GM21786 (cell line): ENCODE results near the gene CYP2A6.
"Not testable (repeated sequence)": the region's sequence is repeated elsewhere in the genome, so short reads cannot be mapped to it uniquely, and the experiment has no call there.

Source experiments
- ATAC-seq: cut with Tn5 transposase; IDR thresholded peaks from one replicate; pipeline ENCODE4 v1.9.1; 2021; ENCODE audit not compliant: unreplicated experiment

CYP2A6 gene

DNA sequence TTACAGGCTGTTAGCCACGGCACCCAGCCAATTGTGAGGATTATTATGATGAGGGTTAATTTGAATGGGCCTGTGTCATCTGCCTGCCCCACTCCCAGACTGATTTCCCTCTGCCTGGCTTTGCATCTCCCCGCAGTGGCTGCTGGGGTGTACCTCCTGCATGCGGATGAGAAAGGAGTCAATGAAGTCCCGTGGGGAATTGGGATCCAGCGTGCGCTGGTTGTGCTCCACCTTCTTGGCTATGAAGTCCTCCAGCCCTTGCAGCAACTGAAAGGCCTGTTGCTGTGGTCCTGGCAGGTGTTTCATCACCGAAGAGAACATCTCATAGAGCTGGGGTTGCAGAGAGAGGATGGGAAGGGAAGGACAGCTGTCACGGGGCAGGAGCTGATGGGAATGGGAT lies 3.5 kb downstream of the CYP2A6 start:
- not testable (repeated sequence) for ATAC-seq

DNA sequence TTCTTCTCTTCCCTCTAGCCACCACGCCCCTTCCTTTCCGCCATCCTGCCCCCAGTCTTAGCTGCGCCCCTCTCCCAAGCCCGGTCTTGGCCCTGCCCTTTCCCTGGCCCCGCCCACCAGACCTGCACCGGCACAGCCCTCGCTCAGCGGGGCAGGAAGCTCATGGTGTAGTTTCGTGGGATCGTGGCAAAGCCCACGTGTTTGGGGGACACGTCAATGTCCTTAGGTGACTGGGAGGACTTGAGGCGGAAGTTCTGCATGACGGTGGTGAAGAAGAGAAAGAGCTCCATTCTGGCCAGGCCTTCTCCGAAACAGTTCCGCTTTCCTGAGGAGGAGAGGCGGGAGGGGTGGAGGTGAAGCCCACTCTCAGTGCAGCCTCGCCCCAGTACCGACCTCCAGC lies 6.6 kb downstream of the CYP2A6 start:
- not testable (repeated sequence) for ATAC-seq

DNA sequence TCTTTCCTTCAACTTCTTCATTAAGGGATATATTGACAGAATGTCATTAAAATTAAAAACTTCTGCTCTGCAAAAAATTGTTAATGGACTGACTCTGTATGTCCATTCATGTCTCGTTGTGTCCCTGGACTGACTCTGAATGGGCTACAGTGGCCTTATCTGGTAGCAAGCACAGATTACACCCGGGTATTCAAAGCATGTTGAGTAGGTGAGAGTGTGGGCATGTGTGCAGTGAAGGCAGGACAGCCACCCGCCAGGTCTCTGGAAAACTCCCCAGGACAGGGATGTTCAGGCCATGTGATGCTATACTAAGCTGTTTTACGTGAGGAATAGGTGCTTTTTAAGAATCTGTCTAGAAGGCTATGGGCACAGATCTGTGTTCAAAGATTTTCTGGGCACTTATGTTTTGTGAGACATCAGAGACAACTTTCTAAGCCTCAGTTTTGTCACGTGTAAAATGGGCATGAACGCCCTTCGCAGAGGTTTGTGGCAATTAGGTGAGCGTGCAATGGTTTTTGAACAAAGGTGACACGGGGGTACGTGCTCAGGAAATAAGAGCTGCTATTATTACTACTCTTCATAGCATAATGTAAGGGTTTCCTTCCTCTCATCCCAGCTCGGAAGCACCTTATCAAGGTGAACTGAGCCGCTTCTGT lies 7.1 kb downstream of the CYP2A6 start:
- ATAC-seq: not testable (repeated sequence)

DNA sequence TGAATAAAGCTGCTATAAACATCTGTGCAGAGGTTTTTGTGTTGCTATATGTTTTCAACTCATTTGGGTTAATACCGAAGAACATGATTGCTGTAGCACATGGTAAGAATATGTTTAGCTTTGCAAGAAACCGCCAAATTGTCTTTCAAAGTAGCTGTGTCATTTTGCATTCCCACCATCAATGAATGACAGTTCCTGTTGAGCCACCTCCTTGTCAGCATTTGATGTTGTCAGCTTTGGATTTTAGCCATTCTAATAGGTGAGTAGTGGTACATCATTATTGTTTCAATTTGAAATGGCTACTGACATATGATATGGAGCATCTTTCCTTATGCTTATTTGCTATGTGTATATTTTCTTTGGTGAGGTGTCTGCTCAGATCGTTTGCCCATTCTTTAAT lies 8.2 kb downstream of the CYP2A6 start:
- not testable (repeated sequence) for ATAC-seq

DNA sequence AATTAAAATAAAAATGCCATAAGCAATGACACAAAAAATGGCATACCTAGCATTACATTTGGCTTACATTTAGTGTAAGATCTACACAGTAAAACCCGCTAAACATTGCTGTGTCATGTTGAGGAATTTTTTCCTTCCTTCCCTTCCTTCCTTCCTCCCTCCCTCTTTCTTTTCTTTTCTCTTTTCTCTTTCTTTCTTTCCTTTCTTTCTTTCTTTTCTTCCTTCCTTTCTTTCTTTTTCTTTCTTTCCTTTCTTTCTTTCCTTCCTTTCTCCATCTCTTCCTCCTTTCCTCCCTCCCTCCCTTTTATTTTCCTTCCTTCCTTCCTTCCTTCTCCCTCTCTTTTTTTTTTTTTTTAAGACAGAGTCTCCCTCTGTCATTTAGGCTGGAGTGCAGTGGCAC lies 11.8 kb downstream of the CYP2A6 start:
- not testable (repeated sequence) for ATAC-seq

DNA sequence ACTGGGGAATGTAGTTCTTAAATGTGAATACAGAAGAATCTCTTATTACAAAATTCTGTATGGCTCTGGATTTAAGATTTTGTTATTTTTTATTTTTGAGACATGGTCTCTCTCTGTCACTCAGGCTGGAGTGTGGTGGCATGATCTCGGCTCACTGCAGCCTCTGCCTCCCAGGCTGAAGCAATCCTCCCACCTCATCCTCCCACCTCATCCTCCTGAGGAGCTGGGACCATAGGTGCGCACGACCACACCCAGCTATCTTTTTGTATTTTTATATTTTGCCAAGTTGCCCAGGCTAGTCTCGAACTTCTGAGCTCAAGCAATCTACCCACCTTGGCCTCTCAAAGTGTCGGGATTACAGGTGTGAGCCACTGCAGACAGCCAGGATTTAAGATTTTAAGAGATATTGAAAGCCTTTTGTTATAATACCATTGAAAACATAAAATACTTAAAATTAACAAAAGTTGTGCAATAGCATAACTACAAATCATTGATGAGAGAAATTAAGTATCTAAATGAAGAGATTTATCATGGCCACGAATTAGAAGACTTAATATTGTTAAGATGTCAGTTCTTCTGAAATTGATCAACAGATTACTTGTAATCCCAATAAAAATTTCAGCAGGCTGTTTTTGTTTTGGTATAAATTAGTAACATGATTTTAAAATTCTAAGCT lies 13.4 kb downstream of the CYP2A6 start:
- no peak for ATAC-seq

DNA sequence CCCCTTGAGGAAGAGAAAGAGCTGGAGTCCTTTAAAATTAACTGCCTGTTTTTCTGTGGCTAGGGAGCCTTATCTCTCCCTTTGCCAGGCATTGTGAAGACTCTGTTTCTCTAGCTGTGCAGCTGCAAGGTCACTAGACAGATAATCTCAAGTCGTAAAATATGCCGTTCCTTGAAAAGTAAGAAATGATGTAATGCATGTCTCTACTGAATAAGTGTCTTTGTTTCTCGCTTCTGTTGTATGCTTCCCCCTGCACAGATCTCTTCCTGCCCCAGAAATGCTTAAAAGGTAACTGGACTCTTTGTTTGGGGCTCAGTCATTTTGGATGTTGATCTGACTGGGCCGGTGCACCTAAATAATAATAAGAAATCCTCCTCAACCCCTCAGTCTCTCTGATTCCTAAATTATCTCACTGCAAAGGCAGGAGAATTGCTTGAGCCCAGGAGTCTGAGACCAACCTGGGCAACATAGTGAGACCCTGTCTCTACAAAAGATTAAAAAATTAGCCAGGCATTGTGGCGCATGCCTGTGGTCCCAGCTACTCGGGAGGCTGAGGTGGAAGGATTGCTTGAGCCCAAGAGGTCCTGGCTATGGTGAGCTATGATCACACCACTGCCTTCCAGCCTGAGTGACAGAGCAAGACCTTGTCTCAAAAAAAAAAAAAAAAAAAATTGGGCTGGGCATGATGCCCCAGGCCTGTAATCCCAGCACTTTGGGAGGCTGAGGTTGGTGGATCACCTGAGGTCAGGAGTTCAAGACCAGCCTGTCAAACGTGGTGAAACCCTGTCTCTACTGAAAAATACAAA lies 16.3 kb downstream of the CYP2A6 start:
- ATAC-seq: not testable (repeated sequence)

DNA sequence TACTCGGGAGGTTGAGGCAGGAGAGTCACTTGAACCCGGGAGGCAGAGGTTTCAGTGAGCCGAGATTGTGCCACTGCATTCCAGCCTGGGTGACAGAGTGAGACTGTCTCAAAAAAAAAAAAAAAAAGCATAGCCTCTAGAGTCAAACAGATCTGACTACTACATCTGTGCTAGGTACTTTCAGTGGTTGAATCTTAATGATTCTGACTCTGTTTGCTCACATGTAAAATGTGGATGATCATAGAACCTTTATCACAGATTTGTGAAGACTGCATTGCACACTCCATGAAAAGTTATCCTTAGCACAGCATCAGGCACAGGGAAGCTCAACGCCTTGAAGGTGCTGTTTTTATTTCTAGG lies 17.8 kb downstream of the CYP2A6 start:
- not testable (repeated sequence) for ATAC-seq

DNA sequence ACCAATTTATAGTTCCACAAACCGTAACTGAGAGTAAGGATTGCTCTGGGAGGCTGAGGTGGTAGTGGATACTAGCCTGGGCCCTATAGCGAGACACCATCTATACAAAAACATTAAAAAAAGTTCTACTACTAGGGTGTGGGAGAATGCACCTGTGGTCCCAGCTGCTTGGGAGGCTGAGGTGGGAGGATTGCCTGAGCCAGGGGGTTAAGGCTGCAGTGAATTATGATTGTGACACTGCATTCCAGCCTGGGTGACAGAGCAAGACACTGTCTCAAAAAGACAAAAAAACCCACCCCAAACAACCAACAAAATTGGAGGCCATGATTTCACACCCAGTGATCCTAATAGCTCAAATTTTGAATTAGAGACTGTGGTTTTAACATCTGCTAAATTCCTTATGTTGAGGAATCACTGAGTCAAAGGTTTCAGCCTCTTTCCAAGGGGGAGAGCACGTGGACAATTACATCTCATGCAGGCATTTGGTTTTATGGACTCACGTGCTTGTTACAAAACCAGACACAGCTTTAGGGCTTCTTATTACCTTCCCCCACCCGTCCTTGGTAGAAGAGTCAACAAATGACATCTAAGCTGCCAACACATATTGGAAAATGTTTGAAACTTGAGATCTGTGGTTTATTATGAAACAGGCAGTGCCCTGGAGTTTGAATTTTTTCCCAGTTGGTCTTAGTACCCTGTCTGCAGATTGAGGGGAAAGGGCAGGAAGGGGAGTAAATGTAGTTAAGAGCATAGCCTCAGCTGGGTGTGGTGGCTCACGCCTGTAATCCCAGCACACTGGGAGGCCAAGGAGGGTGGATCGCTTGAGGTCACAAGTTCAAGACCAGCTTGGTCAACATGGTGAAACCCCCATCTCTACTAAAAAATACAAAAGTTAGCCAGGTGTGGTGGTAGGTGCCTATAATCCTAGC lies 18.5 kb downstream of the CYP2A6 start:
- no peak for ATAC-seq

DNA sequence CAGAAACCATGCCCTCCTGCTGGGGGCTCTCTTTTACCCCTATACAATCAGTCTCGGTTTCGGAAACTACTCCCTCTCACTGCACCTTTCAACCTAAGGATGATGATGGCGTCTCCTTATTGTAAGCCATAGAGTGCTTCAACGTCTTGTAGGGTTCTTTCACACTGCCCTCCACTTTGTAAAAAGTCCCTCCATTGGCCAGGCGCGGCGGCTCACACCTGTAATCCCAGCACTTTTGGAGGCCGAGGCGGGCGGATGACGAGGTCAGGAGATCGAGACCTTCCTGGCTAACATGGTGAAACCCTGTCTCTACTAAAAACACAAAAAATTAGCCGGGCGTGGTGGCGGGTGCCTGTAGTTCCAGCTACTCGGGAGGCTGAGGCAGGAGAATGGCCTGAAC lies 19.5 kb downstream of the CYP2A6 start:
- not testable (repeated sequence) for ATAC-seq

DNA sequence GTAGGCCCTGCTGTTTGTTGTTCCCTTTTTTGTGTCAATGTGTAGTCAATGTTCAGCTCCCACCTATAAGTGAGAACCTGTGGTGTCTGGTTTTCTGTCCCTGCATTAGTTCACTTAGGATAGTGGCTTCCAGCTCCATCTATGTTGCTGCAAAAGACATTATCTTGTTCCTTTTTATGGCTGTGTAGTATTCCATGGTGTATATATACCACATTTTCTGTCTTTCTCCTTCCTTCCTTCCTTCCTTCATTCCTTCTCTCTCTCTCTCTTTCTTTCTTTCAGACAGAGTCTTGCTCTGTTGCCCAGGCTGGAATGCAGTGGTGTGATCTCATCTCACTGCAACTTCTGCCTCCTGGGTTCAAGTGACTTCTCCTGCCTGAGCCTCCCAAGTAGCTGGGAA lies 21.0 kb downstream of the CYP2A6 start:
- ATAC-seq: no peak

DNA sequence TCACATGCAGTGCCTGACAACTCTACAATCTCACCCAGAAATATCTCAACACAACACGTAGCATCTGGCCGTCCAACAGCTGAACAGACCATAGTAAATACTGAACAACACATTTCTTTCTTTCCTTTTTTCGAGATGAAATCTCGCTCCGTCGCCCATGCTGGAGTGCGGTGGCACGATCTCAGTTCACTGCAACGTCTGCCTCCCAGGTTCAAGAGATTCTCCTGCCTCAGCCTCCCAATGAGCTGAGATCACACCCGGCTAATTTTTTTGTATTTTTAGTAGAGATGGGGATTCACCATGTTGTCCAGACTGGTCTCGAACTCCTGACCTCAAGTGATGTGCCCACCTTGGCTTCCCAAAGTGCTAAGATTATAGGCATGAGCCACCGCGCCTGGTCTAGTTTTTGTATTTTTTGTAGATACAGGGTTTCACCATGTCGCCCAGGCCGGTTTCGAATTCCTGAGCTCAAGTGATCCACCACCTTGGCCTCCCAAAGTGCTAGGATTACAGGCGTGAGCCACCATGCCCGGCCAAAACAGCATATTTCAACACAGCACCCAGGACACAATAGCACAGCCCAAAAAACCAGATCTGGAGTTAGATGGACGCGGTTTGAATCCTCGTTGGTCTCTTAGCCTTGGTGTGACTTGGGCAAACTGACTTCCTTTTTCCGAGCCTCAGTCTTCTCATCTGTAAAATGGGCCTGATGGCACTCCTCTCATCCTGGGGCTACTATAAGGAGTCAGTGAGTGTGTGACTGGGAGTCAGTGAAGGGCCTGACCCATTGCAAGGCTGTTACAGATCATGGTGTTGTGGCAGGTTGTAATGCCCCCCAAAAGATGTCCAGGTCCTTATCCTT lies 22.6 kb downstream of the CYP2A6 start:
- ATAC-seq: no peak

DNA sequence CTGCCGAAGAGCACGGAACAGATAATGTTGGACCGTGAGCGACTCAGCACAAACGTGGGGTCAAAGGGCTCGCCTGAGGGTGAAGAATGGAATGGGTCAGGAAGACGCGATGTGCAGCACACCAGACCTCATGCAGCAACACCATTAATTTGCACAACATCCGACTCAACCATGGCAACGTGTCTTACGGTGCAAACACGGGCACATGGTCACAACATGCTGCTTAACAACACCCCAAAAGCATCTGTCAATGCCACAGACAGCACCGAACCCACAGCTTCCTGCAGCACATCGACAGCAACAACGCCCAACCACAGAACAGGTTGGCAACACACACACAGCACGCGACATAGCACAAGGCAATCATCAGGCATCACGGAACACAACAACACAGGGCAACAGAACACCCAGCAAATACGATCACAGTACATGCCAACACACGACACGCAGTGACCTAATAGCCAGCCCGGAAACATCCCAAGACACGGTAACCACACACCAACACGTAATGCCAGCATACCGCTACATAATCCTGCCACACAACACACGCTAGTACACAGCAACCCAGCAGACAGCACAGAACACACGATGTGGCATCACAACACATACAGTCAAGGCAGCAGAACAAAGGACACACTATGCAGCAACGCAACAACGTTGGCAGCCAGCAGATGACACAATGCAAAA lies 23.4 kb downstream of the CYP2A6 start:
- not testable (repeated sequence) for ATAC-seq

DNA sequence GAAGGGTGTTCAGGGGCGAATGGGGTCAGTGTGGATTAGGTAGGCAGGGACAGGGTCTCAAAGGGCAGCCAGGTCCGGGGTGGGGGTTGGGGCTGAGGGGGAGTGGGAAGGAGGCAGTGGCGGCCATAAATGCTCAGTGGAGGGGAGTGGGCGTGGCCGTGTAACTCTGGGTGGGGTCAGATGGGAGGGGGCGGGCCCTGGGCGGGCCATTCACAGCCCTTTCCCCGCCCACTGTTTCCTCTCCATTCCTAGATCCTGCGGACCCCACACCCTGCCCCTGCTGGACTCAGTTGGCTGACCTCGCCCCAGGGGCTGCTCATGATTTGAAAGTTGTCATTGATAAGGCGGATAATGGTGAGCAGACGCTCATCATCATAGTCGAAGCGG lies 23.9 kb downstream of the CYP2A6 start:
- not testable (repeated sequence) for ATAC-seq

DNA sequence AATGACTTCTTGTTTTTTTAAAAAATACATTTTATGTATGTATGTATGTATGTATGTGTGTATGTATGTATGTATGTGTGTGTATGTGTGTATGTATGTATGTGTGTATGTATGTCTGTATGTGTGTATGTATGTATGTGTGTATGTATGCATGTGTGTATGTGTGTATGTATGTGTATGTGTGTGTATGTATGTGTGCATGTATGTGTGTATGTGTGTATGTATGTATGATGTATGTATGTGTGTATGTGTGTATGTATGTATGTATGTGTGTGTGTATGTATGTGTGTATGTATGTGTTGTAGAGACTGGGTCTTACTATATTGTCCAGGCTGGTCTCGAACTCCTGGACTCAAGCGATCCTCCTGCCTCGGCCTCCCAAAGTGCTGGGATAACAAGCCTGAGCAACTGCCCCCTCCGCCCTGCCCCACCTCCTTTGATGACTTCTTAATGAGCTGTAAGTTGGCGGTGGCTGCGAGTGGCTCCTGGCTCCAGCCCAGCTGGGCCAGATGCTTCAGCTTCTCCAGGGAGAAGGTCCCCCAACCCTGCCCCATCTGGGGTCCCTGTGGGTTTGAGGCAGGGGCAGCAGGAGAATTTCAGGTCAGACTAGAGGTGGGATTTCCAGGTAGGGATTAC lies 24.7 kb downstream of the CYP2A6 start:
- not testable (repeated sequence) for ATAC-seq

DNA sequence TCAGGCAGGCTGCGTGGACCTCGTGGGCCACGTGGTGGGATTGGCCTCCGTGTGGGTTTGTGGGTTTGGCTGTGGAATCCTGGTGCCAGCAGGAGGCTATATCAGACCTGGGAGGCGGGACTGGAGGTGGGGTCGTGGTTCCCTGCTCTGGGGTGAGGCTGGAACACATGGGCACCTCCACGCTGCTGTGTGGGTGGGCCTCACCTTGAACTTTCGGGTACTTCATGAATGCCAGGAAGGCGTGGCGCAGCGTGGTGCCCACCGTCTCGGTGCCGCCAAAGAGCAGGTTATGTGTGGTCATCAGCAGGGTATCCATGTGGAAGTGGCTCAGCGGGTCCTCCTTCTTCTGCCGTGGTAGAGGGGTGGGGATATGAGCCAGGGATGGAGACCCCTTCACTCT lies 25.3 kb downstream of the CYP2A6 start:
- ATAC-seq: not testable (repeated sequence)

DNA sequence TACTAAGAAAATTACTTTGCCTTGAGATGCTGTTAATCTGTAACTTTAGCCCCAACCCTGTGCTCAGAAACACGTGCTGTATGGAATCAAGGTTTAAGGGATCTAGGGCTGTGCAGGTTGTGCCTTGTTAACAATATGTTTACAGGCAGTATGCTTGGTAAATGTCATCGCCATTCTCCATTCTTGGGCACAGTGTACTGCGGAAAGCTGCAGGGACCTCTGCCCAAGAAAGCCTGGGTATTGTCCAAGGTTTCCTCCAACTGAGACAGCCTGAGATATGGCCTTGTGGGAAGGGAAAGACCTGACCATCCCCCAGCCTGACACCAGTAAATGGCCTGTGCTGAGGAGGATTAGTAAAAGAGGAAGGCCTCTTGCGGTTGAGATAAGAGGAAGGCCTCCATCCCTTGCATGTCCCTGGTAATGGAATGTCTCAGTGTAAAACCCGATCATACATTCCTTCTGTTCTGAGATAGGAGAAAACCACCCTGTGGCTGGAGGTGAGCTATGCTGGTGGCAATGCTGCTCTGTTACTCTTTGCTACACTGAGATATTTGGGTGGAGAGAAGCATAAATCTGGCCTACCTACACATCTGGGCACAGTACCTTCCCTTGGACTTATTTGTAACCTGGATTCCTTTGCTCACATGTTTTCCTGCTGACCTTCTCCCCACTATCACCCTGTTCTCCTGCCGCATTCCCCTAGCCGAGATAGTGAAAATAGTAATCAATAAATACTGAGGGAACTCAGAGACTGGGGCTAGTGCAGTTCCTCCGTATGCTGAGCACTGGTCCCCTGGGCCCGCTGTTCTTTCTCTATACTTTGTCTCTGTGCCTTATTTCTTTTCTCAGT lies 27.3 kb downstream of the CYP2A6 start:
- ATAC-seq: not testable (repeated sequence)

DNA sequence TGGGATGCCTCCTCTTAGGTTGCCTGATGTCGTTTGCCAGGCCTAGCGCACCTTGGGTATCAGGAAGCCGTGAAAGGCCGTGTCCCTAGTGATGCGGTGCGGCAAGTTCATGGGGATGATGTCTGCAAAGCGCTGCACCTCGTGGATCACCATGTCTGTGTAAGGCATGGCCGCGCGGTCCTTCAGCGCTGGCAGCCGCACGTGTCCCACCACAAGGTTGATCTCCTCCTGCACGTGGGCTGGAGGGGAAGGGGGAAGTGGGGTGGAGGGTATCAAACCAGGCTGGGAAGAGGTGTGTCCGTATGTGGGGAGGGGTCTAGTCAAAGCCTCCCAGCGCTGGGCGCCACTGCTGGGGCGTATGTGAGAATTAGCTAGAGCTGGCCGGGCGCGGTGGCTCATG lies 28.1 kb downstream of the CYP2A6 start:
- no peak for ATAC-seq
